Measurements from ENCODE around the gene ACVR1C. TPM values are rescaled to one million over a fixed set of nuclear protein-coding genes. Genes with fewer than 3 reads are reported as not detected.

The ACVR1C gene
- total RNA-seq, 1 experiment from 2014 or later = 1.2 TPM

- H3K27me3 Mint-ChIP-seq (ENCODE audit: low read depth) = peaks cover 99% of the 10 kb centered on the region
Measured at GRCh38 chr2:157677941-157678340, 49.3 kb upstream of the ACVR1C start.

GRCh38 chr2:157672129-157672528 is 43.5 kb upstream of the ACVR1C start:
- no peak for ATAC-seq
- Mint-ChIP-seq H3K36me3 (no peaks in the 10 kb centered on the region), H3K27me3 (ENCODE audit: low read depth) (peaks cover 80% of the 10 kb centered on the region), H3K4me3 (no peak overlapping the region), H3K9me3 (0 out of 2 replicates have a peak, but pooled peaks cover 5% of the 10 kb centered on the region), H3K4me1 (no peaks in the 10 kb centered on the region), H3K27ac (no peak overlapping the region)
- ChIA-PET CTCF (no interaction called here), POLR2A (no interaction called here)
- DNase-seq (ENCODE audit: low spot score) = no peak
- TF ChIP-seq ZNF317 (CRISPR knock-in tag; IDR thresholded peaks at IDR 0.05; ENCODE audit: borderline replicate concordance, low read depth) (no peak), ZNF423 (CRISPR knock-in tag; IDR thresholded peaks at IDR 0.05) (no peak), RELA (CRISPR knock-in tag; IDR thresholded peaks at IDR 0.05; ENCODE audit: borderline replicate concordance) (no peak), IRF2 (CRISPR knock-in tag; IDR thresholded peaks at IDR 0.05; ENCODE audit: borderline replicate concordance, low read depth) (no peak), ZNF263 (CRISPR knock-in tag; IDR thresholded peaks at IDR 0.05; ENCODE audit: low read depth) (no peak), ESRRA (CRISPR knock-in tag; IDR thresholded peaks at IDR 0.05; ENCODE audit: borderline replicate concordance) (no peak), ZNF138 (CRISPR knock-in tag; conservative IDR thresholded peaks at IDR 0.05) (no peak), CREM (CRISPR knock-in tag; IDR thresholded peaks at IDR 0.05) (no peak), NFATC4 (CRISPR knock-in tag; IDR thresholded peaks at IDR 0.05) (no peak), ZNF532 (CRISPR knock-in tag; IDR thresholded peaks at IDR 0.05; ENCODE audit: borderline replicate concordance) (no peak), TP53 (CRISPR knock-in tag; IDR thresholded peaks at IDR 0.05) (no peak), ZNF232 (CRISPR knock-in tag; IDR thresholded peaks at IDR 0.05) (no peak), FOXK1 (CRISPR knock-in tag; IDR thresholded peaks at IDR 0.05) (no peak)
- TF ChIP-seq, protein P1, sequence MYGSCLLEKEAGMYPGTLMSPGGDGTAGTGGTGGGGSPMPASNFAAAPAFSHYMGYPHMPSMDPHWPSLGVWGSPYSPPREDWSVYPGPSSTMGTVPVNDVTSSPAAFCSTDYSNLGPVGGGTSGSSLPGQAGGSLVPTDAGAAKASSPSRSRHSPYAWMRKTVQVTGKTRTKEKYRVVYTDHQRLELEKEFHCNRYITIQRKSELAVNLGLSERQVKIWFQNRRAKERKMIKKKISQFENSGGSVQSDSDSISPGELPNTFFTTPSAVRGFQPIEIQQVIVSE (CRISPR knock-in tag; IDR thresholded peaks at IDR 0.05; ENCODE audit: borderline replicate concordance) = no peak

More at GRCh38 chr2:157677941-157678340, 49.3 kb upstream of the ACVR1C start:
- TF ChIP-seq SMAD3 (CRISPR knock-in tag; IDR thresholded peaks at IDR 0.05; ENCODE audit: borderline replicate concordance) (no peak), MXD4 (CRISPR knock-in tag; IDR thresholded peaks at IDR 0.05; ENCODE audit: borderline replicate concordance) (no peak), ZNF232 (CRISPR knock-in tag; IDR thresholded peaks at IDR 0.05) (no peak), TP53 (CRISPR knock-in tag; IDR thresholded peaks at IDR 0.05) (no peak), ZNF425 (CRISPR knock-in tag; conservative IDR thresholded peaks at IDR 0.05) (no peak), AFF4 (CRISPR knock-in tag; IDR thresholded peaks at IDR 0.05; ENCODE audit: borderline replicate concordance) (no peak), PRRX2 (CRISPR knock-in tag; IDR thresholded peaks at IDR 0.05) (no peak)
- no peak overlapping the region for H3K4me3 Mint-ChIP-seq
- ChIA-PET POLR2A (no interaction called here), CTCF (no interaction called here)
- H3K9me3 Mint-ChIP-seq = no peaks in the 10 kb centered on the region
- no peak overlapping the region for H3K27ac Mint-ChIP-seq
- ATAC-seq = no peak
- H3K4me1 Mint-ChIP-seq = no peaks in the 10 kb centered on the region
- DNase-seq (ENCODE audit: low spot score) = no peak
- no peaks in the 10 kb centered on the region for H3K36me3 Mint-ChIP-seq
